GM20000 (cell line): ENCODE measurements around the gene OR10K1.
"Not testable (repeated sequence)": the region's sequence is repeated elsewhere in the genome, so short reads cannot be mapped to it uniquely, and the experiment has no call there.

Experiments used
- DNase-seq: peaks from one replicate; pipeline ENCODE4 v3.0.0; 2012; ENCODE audit warnings: low spot score
- TF ChIP-seq, protein P1 (sequence below): IDR thresholded peaks from 2 replicates; pipeline ENCODE4 v1.5.1; 2012; ENCODE audit warnings: mild to moderate bottlenecking, control low read depth; ENCODE audit errors: extremely low read depth, missing control alignments

Gene OR10K1

DNA sequence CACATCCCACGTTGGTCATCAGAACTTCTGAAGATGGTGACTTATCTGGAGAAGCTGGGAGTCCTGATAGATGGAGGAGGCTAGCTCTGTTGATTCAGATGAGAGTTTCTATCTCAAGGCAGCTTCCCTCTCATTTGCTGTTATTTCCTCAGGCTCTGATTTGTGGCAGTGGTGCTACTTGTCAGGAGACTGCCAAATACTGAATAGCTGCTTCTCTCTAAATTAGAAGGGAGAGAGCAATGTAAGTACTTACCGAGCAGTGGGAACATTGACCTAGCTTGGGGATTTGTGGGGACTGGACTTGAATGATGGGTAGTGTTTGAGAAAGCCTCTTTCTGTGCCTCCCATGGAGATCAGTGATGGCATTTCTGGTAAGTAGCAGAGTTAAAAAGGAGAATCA lies at the start of gene OR10K1:
TSS of gene OR10K1 (plus strand) at position 301 of the 400 bp plus-strand sequence. CDS start 3,728 bp downstream, outside the sequence.
- no peak for DNase-seq
- TF ChIP-seq, protein P1, sequence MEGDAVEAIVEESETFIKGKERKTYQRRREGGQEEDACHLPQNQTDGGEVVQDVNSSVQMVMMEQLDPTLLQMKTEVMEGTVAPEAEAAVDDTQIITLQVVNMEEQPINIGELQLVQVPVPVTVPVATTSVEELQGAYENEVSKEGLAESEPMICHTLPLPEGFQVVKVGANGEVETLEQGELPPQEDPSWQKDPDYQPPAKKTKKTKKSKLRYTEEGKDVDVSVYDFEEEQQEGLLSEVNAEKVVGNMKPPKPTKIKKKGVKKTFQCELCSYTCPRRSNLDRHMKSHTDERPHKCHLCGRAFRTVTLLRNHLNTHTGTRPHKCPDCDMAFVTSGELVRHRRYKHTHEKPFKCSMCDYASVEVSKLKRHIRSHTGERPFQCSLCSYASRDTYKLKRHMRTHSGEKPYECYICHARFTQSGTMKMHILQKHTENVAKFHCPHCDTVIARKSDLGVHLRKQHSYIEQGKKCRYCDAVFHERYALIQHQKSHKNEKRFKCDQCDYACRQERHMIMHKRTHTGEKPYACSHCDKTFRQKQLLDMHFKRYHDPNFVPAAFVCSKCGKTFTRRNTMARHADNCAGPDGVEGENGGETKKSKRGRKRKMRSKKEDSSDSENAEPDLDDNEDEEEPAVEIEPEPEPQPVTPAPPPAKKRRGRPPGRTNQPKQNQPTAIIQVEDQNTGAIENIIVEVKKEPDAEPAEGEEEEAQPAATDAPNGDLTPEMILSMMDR: no peak

DNA sequence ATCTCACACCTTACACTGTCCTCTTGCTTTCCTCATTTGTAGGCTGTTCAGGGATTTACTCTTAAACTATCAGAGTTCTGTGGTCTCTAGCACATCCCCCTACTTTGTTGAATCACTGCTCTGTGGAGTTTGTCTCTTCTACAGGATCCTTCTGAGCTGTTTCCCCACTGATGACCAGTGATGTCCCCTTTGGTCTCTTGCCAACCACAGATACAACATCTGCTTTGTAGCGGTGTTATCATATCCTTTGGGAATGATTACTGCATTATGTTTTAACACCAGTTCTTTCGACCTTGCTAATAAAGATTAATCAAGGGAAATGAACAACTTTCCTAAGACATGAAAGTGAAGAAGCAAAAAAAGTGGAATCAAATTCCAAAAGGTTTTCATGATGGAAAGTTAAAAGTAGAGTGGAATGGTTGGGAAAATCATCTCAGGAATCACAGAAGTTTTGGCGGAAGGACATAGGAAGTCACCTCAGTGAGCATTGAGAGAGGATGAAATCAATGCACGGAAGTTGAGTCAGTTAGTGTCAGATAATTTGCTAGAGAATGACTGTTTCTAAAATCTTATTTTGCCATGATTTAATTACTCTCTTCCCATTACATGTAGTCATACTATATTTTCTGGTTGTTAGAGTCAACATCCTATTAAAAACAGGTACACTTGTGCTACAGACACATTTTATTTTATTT lies 46.8 kb upstream of the OR10K1 start:
- TF ChIP-seq, protein P1: no peak
- no peak for DNase-seq

DNA sequence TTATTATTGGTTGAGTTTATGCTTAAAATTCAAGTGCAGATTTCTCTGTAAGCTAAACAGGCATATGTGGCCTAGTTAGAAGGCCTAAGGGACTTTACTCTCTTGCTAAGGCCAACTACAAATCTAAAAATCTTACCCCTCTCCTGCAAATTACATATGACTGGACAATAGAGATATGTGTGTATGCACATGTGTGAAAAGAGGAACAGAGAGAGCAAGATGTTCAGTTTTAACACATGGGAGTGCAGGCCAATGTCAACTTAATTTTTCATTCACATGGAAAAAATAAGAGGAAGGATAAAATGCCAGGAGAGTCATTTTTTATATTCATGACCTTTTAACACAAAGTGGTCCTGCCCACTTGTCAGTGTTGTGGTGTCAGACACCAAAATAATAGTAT lies 44.0 kb upstream of the OR10K1 start:
- no peak for DNase-seq
- TF ChIP-seq, protein P1: no peak

GRCh38 chr1:158422212-158422611 lies 39.4 kb upstream of the OR10K1 start:
- TF ChIP-seq, protein P1: no peak
- no peak for DNase-seq

DNA sequence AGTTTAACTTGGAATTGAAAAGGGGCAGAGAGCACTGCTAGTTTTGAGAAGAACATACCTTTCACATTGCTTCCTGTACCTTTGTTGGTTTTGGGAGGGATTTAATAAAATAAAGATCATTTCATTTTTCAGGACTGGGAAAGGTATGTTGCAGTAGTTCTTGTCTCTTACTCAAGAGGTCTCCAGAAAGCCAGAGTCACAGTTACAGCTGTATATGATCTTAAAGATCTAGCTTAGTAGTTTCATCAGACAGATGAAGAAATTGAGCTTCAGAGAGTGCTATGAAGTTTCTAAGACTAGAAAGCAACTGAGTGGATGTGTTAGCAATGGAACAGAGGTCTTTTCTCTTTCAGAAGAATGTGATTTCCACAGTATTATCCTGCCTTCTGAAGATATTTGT lies 36.6 kb upstream of the OR10K1 start:
- TF ChIP-seq, protein P1: no peak
- no peak for DNase-seq

DNA sequence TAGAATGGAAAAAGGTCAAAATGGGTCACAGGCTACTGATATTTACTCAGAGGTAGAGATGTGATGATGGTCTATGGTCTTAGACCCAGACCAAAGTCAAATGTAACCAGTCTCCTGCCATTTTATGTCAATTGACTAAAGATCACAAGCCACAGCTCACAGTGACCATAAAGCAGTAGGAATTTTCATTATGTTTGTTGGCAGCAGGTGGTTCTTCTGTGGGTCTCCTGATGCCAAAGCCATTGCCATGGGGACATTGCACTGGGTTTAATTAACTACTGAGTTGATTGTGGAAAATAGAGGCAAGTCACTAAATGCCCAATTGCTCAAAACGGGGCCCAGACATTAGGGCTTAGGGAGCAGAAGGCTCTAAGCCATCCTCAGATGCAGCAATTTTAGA lies 35.5 kb upstream of the OR10K1 start, which contains the start of gene OR10K2:
TSS of gene OR10K2 (minus strand) at position 101 of the 400 bp plus-strand sequence. CDS start 5,371 bp downstream, outside the sequence.
- no peak for DNase-seq
- TF ChIP-seq, protein P1: no peak

GRCh38 chr1:158430163-158430562 lies 31.5 kb upstream of the OR10K1 start:
- DNase-seq: not testable (repeated sequence)

DNA sequence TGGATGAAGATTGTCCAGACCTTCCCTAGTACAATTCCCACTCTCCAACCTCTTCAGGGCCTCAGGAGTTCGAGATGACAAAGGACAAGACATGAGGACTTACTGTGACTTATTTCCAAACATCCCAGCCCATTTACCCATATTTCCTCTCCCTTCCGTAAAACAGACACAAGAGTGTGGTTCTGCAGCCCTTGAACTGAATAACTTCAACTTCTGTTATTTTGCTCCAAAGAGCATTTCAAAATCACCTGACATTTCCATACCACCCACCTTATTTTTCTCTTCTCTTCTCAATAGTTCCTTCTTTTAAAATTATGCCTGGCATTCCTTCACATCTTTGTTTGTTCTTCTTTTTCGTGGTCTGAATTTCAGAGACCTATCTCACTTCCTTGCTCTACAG lies 26.9 kb upstream of the OR10K1 start:
- no peak for DNase-seq
- TF ChIP-seq, protein P1: no peak
